Measurements from ENCODE around the gene ESF1.

The ESF1 gene, protein sequence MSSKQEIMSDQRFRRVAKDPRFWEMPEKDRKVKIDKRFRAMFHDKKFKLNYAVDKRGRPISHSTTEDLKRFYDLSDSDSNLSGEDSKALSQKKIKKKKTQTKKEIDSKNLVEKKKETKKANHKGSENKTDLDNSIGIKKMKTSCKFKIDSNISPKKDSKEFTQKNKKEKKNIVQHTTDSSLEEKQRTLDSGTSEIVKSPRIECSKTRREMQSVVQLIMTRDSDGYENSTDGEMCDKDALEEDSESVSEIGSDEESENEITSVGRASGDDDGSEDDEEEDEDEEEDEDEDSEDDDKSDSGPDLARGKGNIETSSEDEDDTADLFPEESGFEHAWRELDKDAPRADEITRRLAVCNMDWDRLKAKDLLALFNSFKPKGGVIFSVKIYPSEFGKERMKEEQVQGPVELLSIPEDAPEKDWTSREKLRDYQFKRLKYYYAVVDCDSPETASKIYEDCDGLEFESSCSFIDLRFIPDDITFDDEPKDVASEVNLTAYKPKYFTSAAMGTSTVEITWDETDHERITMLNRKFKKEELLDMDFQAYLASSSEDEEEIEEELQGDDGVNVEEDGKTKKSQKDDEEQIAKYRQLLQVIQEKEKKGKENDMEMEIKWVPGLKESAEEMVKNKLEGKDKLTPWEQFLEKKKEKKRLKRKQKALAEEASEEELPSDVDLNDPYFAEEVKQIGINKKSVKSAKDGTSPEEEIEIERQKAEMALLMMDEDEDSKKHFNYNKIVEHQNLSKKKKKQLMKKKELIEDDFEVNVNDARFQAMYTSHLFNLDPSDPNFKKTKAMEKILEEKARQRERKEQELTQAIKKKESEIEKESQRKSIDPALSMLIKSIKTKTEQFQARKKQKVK

DNA sequence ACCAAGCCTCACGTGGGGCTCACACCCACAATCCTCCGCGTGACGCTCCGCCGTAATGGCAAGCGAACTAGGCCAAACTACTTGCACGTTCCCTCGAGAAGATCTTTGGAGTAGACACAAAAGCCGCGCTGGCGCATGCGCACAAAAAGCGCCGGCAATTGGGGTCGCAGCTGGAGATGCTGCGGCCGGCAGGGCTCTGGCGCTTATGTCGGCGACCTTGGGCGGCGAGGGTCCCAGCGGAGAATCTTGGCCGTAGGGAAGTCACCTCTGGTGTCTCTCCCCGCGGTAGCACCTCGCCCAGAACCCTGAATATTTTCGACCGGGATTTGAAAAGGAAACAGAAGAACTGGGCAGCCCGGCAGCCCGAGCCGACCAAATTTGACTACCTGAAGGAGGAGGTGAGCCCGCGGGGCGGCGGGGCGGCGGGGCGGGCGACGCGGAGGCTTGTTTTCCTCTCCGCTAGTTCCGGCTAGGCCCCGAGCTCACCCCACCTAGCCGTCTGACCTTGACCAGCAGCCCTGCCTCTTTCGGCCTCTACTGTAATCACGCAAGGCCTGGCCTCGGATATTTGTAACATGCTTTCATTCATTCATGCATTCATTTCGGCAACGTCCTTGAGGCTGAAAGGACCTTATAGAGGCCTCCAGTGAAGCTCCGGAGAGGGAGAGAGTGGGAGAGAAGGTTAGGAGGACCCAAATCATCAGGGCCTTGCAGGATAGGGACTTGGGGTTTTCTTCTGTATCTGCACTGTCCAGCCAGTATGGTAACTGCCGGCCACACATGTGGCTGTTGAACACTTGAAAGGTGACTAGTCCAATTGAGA lies at the start of gene ESF1, which contains the start of gene NDUFAF5:
Gene ESF1 (minus strand): TSS at position 27 of the 823 bp plus-strand sequence. CDS start 1,779 bp downstream, outside the sequence.
Gene NDUFAF5 (plus strand): TSS at position 136 of the 823 bp plus-strand sequence. CDS start 41 bp downstream, at position 177.
- peak; percentile 88 for DNase-seq (ENCODE audit: low spot score)

DNA sequence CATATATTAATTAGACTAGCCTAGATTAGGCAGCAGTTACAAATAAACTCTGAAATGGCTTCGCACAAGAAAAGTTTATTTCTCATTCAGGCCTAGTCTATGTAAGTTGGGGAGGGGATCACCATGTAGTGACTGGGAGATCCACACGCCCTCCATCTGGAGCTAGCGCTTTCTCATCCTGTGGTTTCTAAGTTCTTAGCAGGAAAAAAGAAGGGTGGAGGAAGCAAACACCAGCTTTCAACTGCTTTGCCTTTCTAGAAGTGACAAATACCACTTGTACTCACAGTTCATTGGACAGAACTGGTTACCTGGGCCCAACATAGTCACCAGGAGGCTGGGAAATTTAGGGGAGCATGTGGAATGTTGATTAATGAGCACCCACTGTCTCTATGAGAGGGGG lies 46.8 kb upstream of the ESF1 start:
- DNase-seq (ENCODE audit: low spot score), result no peak

DNA sequence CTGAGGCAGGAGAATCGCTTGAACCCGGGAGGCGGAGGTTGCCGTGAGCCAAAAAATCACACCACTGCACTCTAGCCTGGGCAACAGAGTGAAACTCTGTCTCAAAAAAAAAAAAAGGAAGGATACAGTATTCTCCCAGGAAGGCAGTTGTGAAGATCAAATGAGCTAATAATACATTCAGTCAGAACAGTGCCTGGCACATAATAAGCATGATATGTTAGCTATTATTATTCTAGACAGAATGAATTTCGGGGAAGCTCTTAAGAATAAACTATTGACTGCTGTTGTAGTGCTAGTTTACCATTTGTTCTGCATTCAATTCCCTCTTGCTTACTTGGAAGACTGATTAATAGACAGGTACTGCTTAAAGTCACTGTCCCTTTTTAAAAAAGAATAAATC lies 40.7 kb upstream of the ESF1 start:
- DNase-seq (ENCODE audit: low spot score), result no peak

DNA sequence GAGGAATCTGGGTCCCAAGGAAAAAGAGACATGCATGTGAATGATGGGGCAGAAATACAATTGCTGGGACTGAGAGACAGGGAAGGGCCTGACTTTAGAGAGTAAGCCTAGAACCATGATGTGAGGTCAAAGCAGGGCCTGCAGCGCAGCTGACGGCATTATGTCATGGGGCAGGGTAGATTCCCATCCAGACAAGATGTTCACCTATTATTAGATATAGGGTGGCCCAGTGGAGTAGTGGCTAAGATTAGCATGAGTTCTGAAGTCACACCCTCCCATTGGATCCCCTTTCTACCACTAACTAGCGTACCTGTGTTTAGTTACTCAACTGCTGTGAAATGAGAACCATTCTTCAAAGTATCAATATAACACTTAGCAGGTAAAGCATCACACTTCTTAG lies 39.7 kb upstream of the ESF1 start:
- DNase-seq (ENCODE audit: low spot score), result no peak

DNA sequence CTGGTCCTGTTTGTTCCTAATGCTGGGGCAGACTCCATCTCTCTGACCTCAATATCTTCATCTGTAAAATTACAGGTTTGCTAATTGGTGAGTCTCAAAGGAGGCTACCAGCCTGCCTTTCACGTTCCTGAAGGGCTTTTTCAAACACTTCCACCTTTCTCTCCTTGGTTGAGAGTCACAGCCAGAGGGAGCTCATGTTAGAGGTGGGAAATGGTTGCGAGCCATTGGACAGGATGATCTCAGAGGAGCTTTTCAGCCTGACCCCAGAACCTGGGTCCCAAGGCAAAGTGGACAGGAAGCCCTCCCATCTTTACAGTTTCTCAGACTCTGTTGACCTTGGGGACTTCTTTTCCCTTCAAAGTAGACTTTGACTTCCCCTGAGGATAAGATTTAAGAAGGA lies 37.7 kb upstream of the ESF1 start:
- no peak for DNase-seq (ENCODE audit: low spot score)

DNA sequence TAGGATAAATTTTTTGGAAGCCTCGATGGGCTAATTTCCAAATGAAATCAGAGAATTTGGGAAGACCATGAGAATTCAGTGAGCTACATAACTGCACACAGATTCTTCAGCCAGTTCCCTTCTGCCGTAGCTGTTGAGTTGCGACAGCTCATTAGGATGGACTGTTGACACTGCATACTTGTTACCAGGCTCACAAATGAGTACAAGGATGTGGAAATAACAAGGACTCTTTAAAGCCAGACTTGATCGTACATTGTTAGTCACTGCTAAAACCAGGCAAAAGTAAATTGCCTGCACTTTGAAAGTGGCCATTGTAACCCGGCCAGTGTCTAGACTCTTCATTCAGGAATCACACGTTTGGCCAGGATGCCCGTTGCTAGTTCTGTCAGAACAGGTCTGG lies 37.2 kb upstream of the ESF1 start:
- no peak for DNase-seq (ENCODE audit: low spot score)

DNA sequence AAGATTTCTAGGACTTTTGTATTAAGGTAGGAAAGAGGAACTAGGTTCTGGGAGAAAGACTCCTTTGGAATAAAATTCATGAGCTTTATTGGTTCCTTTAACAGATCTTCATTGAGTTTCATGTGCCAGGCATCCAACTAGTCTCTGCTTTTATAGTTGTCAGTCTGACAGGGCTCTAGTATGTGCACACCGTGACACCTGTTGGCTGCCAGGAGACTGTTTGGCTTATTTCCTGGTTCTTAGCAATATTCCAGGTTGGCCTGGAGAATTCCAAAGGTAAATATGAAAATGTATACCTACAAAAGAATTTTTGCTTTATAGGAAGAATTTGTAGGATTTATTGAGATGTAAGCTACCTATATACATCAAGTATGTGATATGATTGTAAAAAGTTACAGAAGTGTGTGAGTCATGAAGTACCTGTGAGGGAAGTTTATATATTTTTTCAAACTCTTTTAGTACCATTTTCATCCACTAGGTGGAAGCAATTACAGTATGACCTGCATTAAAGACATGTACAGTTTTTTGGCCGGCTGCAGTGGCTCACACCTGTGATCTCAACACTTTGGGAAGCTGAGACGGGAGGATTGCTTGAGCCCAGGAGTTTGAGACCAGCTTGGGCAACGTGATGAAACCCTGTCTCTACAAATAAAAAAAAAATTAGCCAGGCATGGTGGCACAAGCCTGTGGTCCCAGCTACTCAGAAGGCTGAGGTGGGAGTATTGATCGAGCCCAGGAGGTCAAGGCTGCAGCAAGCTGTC lies 35.3 kb upstream of the ESF1 start:
- DNase-seq (ENCODE audit: low spot score), result peak; percentile 33

DNA sequence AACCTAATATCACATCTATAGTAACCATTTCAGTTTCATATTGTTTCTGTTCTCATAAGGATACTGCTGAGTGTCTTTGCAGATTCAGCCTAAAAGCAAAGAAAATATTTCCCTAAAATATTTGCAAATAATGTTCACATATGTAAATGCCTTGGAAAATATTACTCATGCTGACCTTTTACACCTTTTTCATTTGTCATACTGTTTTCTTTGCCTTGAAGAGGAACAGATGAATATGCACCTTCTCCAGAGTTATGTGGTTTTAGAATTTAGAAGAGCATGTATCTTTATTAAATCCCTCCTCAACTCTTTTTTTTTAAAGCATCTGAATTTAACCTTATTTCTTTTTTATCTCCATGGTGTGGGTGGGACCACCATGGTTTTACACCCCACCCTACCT lies 32.6 kb upstream of the ESF1 start:
- DNase-seq (ENCODE audit: low spot score), result no peak

DNA sequence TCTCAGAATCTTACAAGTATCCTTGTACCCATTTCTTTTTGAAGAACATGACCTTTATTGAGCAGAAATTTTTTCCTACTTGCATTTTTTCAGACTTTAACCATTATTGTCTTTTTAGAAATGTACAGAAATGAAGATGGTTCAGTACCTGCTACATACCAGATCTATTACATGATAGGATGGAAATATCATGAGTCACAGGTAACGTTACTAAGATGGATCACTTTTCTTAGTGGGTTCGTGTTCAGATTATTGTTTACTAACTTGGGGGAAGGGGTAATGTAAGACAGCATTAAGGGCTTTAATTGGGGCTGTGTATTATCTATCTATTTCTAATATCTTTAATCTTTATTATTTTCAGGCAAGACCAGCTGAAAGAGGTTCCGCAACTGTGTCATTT lies 32.0 kb upstream of the ESF1 start:
- DNase-seq (ENCODE audit: low spot score), result no peak

DNA sequence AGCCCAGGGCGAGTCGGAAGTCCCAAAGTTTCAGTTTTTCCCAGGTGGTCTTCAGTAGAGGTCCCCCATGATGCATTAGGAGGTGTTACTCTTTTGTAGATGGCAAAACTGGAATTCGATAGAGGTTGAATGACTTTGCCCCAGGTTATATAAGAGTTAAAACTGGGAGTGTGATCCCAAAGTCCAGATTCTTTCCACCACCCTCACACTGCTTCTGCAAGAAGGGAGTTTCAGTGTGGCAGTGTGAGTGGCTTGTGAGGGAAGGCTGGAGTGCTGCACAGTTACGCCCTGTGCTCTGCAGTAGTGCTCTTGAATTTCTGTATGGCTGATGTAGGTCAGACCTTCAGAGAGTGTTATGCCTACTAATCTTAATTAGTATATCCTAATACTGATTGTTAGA lies 30.0 kb upstream of the ESF1 start:
- no peak for DNase-seq (ENCODE audit: low spot score)

DNA sequence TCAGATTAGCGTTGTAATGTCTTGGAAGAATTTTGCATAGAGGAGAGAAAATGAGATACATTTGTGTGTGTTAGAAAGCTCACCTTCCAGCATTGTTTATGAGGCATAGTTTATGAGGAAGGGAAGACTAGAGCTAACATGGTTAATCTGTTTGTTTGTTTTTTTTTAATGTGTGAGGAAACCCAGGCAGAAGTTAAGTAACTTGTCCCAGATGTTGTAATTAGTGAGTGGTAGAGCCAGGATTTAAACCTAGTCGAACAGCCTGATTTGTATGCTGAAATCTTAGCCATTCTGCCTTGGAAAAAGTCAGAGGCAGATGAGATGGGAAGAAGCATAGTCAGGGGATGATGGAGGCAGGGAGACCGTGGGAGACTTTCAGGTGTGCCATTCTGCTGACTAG lies 29.2 kb upstream of the ESF1 start:
- DNase-seq (ENCODE audit: low spot score), result no peak

DNA sequence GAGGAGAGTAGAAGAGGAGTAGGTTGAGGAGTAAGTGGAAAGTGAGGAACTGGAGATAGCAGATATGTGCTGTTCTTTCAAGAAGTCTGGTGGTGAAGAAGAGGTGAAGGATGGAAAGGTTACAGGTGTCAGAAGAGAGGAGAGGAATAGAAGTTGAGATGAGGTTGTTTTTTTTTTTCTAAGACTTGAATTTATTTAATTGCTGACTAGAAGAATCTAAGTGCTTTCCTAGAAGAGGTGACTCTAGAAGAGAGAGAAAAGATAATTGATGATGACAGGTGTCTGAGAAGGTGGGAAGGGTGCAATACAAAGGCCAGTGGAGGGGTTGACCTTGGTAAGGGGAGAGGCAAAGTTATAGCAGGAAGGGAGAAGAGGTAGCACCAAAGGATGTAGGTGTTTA lies 25.7 kb upstream of the ESF1 start:
- DNase-seq (ENCODE audit: low spot score), result no peak

DNA sequence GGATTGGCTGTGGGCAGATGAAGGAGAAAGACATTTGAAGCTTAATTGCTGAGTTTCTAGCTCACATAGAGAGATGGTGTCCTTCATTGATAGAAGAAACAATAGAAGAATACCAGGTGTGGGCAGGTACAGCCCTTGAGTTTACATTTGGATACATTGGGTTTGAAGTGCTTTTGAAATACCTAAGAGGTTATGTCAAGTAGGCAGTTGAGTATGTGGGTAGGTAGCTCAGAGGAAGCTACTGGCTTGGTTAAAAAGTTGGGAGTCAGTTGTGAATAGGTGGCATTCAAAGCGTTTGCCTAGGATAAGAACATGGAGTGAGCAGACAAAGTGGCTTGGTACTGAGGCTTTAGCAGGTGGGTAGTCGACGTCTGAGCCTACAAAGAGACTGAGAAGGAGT lies 25.1 kb upstream of the ESF1 start:
- no peak for DNase-seq (ENCODE audit: low spot score)

DNA sequence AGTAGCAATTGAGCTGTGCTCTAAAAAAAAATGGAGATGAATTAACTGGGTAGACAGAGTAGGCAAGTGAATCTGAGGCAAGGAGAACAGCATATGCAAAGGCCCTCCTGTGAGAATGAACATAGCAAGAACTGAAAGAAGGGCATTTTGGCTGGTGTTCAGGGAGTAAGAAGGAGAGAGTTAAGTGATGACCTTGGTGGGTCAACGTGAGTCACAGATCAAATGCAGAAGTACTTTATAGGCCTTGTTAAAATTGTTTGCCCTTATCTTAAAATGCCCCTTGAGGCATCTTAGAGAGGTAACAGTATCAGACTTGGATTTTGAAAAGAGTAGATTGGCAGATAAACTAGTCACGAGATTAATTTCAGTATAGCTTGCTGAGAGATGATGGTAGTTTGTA lies 24.7 kb upstream of the ESF1 start:
- no peak for DNase-seq (ENCODE audit: low spot score)

DNA sequence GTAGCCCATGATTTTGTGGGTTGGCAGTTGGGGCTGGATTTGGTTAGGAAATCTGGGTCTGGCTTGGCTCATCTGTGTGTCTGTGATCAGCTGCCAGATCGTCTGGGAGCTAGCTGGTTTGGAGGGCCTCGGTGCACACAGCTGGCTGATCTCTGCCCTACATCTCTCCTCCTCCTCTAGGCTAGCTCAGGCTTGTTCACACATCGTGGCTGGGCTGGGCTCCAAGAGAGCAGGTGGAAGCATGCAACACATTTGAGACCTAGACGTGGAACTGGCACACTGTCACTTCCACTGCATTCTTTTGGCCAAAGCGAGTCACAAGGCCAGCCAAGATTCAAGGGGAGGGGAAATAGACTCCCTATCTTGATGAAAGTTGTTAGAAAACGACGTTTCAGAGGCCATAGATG lies 16.0 kb upstream of the ESF1 start:
- DNase-seq (ENCODE audit: low spot score), result no peak

DNA sequence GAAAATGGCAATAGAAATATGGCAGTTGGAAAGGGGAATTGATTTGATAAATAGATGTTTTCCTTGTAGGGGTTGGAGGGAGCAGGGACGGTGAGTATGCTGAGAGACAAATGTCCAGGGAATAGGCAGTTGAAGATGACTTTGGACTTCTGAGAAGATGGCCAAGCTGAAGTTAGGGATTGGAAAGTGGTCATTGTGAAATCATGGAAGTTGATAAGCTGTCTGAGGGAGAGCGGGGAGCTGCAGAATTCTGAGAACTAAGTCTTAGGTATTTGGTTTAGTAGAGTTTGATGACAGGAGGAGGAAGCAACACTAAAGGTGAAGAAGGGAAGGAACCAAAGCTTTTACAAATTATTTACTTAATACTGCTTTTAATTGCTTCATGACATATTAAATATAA lies 15.3 kb upstream of the ESF1 start:
- DNase-seq (ENCODE audit: low spot score), result no peak

DNA sequence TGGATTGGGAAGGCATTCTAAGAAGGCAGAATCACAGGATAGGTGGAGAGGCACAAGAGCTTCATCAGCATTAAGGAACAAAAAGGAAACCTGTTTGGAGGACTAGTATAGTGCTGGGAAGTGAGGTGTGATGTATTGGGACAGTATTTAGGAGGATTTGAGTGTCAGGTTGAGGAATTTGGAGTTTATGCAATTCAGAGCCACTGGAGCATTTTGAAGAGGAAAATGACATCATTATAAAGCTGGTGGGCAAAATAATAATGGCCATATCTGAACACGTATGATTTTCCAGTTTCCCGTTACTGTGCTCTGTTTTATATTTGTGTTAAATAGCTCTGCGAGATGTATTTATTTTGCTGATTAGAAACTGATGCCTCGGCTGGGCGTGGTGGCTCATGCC lies 14.3 kb upstream of the ESF1 start:
- no peak for DNase-seq (ENCODE audit: low spot score)

DNA sequence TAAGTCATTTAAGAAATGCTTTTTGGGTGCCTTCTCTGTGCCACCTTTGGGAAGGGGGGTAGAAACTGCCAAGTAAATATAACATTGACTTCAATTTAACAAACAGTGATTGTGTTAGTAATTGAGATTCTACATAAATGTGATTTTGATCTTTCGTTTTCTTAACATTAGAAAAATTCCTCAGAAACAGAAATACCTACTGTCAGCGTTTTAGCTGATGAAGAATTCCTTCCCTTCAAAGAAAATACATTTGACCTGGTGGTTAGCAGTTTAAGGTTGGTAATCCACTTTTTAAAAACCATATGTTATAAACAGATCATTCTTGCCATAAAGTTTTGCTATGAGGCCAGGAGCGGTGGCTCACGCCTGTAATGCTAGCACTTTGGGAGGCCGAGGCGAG lies 9.9 kb upstream of the ESF1 start:
- no peak for DNase-seq (ENCODE audit: low spot score)

DNA sequence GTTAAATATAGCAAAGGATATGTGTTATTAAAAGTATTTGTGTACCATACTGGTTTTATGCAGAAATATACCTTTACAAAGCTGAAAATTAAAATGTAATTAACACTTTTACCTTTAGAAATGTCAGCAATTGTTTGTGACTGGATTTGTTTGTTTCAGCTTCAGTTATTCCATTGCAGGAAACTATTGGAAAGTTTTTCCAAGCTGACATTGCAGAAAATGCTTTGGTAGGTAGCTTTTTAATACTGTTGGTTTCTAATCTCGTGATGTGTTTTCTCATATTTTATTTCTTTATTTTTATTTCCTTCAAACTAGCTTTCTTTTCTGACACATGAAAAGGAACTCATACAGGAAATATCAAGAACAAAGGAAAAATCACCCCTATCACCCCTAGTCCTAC lies 8.3 kb upstream of the ESF1 start:
- no peak for DNase-seq (ENCODE audit: low spot score)

DNA sequence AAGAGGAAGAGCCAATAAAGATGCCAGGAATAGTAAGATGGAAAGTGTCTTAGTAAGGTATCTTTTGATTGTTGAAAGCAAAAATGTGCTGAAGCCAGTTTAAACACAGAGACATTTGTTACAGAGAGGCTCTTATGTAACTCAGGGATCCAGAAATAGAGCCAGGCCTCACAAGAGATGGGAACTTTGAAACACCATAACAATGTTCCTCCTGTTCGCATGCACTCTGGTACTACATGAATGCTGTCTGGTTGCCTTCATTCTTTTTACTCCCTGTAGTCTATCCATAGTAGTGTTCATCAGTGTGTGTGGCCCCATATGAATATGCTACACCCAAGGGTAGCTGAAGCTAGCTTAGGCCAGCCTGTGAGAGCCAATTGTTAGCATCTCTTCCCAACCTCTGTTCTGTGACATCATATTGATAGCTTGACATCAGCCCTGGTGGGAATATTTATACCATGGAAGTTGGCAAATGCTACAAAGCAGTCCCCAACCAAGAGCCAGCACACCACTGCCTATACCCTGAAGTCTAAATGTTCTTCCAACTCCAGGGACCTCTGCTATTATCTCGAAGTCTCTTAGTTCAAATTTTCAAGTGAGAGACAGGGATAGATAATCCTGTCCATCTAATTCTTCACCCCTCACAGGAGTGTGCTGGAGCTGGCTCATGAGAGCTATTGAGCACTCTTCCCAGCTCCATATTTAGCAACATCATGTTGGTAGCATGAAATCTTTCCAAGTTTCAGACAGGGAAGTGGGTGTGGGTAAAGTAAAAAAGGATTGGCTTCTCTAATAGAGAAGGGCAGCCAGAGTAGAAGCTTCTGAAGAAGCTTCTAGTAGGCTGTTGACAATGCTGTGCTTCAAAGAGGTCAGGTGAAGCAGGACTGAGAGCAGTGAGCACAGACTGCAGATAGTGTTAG lies 7.1 kb upstream of the ESF1 start:
- DNase-seq (ENCODE audit: low spot score), result no peak

DNA sequence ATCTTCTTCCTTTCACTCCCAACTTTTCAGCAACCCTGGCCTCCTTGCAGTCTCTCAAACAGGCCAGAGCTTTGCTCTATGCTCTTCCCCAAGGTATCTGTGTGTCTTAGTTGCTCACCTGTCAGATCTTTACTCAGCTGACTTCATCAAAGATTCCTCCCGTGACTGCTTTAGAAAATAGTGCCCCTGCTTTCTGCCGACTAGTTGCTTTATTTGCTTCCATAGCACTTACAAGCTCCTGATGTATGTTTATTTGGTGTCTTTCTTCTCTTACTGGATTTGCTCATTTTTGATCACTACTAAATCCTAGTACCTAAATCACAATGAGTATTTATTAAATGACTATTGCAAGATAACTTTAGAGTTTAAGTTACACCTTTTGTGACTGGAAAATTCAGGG lies 6.0 kb upstream of the ESF1 start:
- DNase-seq (ENCODE audit: low spot score), result no peak

Data from HuH-7.5 (cell line).